Thoracic aorta (tissue), 2 donors: ENCODE data around the gene FBLN2. TPM values are rescaled to one million over a fixed set of nuclear protein-coding genes. Genes with fewer than 3 reads are reported as not detected.

Source experiments
- ATAC-seq: fragments of 150-250 bp; one replicate; pipeline ENCODE4 v1.8.0; 2017; ENCODE audit warnings: low read depth; ENCODE audit not compliant: insufficient number of reproducible peaks, low FRiP score
- DNase-seq: peaks from one replicate; pipeline ENCODE4 v3.0.0-alpha.2; 2020; ENCODE audit warnings: low spot score
- H3K27ac ChIP-seq, 2 donors: fragments of 200-600 bp; sonication (generic); 1 replicate in 1 of 2; 2 replicates in 1 of 2; pipeline ENCODE4 v1.5.1; 2016; ENCODE audit warnings: mild to moderate bottlenecking in 2 of 2, moderate library complexity in 2 of 2
- H3K27me3 ChIP-seq: fragments of 200-600 bp; sonication (generic); replicated peaks from 2 replicates; pipeline ENCODE4 v1.6.0; 2016; ENCODE audit warnings: mild to moderate bottlenecking; ENCODE audit not compliant: insufficient read depth
- H3K36me3 ChIP-seq: fragments of 200-600 bp; sonication (generic); one replicate; pipeline ENCODE4 v1.5.1; 2016
- H3K4me1 ChIP-seq, 2 donors: fragments of 200-600 bp; sonication (generic); 1 replicate in 1 of 2; 2 replicates in 1 of 2; pipeline versions ENCODE4 v1.5.1 to v1.6.0; 2016; ENCODE audit warnings: low read depth in 2 of 2, mild to moderate bottlenecking in 1 of 2; ENCODE audit not compliant: control insufficient read depth in 1 of 2
- H3K4me3 ChIP-seq: fragments of 200-600 bp; sonication (generic); 2 replicates; pipeline ENCODE4 v1.5.1; 2016; ENCODE audit warnings: mild to moderate bottlenecking
- H3K9me3 ChIP-seq: fragments of 200-600 bp; sonication (generic); 2 replicates; pipeline ENCODE4 v1.5.1; 2016
- total RNA-seq, 2 donors: library from RNA; depleted of rRNA; stranded (reverse); fragments of >200 nt; gene quantifications; one replicate each; pipeline versions ENCODE4 v1.1.0 to v1.2.3, GENCODE V29; 2016
- TF ChIP-seq, protein P1 (sequence below): fragments of 200-600 bp; sonication (generic); IDR thresholded peaks from one replicate; pipeline ENCODE4 v1.5.1; 2019; ENCODE audit warnings: antibody characterized with exemption

The FBLN2 gene
- total RNA-seq, 2 donors from 2014 or later: 233 to 328 TPM

DNA sequence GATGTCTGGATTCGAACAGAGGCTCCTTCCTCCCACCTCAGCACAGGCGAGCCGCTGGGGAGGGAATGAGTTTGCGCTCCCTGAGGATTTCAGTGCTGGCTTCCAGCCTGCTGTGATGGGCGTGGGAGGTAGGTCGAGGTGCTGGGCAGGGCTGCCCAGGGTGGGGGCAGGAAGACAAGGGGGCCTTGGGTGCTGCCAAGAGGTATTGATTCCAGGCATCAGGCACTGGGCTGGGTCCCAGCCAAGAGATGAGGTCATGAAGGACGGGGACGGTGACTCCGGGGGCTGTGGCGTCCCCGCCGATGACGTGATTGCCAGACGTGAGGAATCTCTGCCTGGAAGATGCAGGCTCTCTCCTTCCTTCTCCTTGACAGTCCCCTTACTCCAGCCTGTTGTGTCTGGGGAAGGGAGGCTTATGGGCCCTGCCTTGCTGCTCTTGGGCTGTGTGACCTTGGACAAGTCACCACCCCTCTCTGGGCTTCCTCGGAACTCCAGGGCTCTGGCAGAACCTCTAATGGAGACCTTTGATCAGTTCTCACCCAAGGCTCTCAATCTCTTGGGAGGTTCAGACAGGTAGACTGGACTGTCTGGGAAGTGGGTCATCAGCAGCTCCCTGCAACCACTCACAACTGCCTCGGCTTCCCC lies 116.8 kb downstream of the FBLN2 start:
- Histone ChIP-seq H3K36me3 (no peaks in the 10 kb centered on the region), H3K27ac (no peak overlapping the region), H3K4me3 (no peak overlapping the region), H3K4me1 (no peaks in the 10 kb centered on the region), H3K27me3 (no peaks in the 10 kb centered on the region), H3K9me3 (no peaks in the 10 kb centered on the region)
- TF ChIP-seq, protein P1, sequence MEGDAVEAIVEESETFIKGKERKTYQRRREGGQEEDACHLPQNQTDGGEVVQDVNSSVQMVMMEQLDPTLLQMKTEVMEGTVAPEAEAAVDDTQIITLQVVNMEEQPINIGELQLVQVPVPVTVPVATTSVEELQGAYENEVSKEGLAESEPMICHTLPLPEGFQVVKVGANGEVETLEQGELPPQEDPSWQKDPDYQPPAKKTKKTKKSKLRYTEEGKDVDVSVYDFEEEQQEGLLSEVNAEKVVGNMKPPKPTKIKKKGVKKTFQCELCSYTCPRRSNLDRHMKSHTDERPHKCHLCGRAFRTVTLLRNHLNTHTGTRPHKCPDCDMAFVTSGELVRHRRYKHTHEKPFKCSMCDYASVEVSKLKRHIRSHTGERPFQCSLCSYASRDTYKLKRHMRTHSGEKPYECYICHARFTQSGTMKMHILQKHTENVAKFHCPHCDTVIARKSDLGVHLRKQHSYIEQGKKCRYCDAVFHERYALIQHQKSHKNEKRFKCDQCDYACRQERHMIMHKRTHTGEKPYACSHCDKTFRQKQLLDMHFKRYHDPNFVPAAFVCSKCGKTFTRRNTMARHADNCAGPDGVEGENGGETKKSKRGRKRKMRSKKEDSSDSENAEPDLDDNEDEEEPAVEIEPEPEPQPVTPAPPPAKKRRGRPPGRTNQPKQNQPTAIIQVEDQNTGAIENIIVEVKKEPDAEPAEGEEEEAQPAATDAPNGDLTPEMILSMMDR: no peak
- ATAC-seq (no peak), DNase-seq (no peak)

GRCh38 chr3:13666227-13666619 lies 117.3 kb downstream of the FBLN2 start:
- ATAC-seq (no peak), DNase-seq (no peak)
- Histone ChIP-seq H3K4me1 (no peaks in the 10 kb centered on the region), H3K27me3 (no peaks in the 10 kb centered on the region), H3K9me3 (no peaks in the 10 kb centered on the region), H3K27ac (no peak overlapping the region), H3K4me3 (no peak overlapping the region), H3K36me3 (no peaks in the 10 kb centered on the region)
- TF ChIP-seq, protein P1: no peak

DNA sequence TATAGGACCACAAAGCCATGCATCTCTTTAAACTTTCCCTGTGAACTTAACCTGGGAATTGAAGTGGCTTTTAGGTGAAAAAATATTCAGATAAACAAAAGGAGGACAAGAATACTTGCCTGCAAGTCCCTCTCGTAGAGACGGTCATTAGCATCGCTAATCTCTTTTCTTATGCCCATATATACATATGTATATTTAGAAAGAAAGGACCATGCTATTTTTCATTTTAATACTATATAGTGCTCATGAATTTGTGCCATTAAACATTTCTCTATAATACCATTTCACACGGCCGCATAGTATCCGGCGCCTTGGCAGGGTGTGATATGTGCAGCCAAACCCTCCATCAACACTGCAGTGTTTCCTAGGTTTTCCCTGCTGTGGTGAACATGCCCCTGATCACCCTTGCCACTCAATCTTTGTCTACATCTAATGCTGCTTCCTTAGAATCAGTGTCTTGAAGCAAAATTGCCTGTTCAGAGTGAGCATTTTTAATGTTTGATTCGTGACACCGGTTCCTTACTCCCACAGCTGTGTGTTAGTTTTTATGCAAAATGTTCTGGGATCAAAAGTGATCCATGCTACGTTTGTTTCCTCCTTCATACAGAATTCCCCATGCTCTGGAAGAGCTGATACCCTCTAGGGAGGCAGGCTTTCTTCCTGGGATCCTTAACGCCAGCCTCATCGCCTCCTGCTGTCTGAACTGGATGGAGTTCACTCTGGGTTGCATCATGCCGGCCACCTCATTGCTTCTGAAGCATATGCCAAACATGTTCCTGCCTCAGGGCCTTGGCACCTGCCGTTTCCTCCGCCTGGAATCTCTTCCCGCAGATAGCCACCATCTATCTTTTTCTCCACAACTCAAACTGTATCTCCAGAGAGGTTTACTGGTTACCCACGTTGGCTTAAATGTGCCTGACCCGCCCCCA lies 118.1 kb downstream of the FBLN2 start:
- no peak overlapping the region for H3K27ac ChIP-seq
- no peaks in the 10 kb centered on the region for H3K36me3 ChIP-seq
- no peak overlapping the region for H3K4me3 ChIP-seq
- ATAC-seq (no peak), DNase-seq (no peak)
- H3K9me3 ChIP-seq: no peaks in the 10 kb centered on the region
- no peaks in the 10 kb centered on the region for H3K27me3 ChIP-seq
- H3K4me1 ChIP-seq: no peaks in the 10 kb centered on the region
- TF ChIP-seq, protein P1: no peak

DNA sequence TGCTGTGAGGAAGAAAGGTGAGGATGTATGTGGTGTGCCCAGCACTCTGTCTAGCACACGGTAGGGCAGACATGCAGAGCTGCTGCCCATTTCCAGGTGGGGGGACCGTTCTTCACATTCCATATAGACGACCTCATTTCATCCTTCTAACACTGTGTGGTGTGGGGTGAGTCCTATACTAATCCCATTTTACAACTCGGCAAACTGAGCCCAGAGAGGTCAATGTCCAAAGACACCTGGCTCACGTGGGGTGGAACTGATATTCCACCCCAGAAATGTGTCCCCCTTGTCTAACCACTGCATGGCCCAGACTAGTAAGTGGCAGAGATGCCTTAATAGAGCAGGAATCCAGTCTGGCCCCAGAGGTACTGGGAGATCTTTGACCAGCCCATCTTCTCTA lies 119.2 kb downstream of the FBLN2 start:
- no peaks in the 10 kb centered on the region for H3K4me1 ChIP-seq
- no peaks in the 10 kb centered on the region for H3K9me3 ChIP-seq
- no peak overlapping the region for H3K27ac ChIP-seq
- H3K27me3 ChIP-seq: no peaks in the 10 kb centered on the region
- DNase-seq: no peak
- no peak for ATAC-seq
- no peaks in the 10 kb centered on the region for H3K36me3 ChIP-seq
- H3K4me3 ChIP-seq: no peak overlapping the region
- TF ChIP-seq, protein P1: no peak

DNA sequence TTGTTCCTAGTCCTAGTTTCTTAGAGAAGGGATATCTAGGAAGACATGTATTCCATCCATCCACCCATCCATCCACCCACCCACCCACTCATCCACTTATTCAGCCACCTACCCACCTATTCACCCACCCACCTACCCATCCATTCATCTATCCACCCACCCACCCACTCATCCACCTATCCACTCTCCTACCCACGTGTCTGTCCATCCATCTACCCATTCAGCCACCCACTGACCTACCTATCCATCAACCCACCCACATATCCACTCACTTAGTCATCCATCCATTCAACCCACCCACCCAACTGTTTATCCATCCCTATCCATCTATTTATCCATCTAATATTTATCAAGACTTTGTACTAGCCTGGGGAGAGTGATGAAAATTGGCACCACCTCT lies 120.5 kb downstream of the FBLN2 start:
- Histone ChIP-seq H3K27me3 (no peaks in the 10 kb centered on the region), H3K36me3 (no peaks in the 10 kb centered on the region), H3K27ac (no peak overlapping the region), H3K9me3 (no peaks in the 10 kb centered on the region), H3K4me1 (no peaks in the 10 kb centered on the region), H3K4me3 (no peak overlapping the region)
- DNase-seq (no peak), ATAC-seq (no peak)
- TF ChIP-seq, protein P1: no peak
